Naive B cell (primary cell): ENCODE data around the gene LARP7. TPM values are rescaled to one million over a fixed set of nuclear protein-coding genes. Genes with fewer than 3 reads are reported as not detected.
"Not testable (repeated sequence)": the region's sequence is repeated elsewhere in the genome, so short reads cannot be mapped to it uniquely, and the experiment has no call there.

Experiments
- ATAC-seq, 2 donors: fragments of 150-1000 bp; cut with Tn5 transposase; 2 replicates each; pipeline ENCODE4 v1.10.0; 2021; ENCODE audit warnings: low read depth in 2 of 2, mild to moderate bottlenecking in 2 of 2, moderate library complexity in 2 of 2
- DNase-seq: peaks from one replicate; pipeline ENCODE4 v3.0.0; 2022
- H3K27ac Mint-ChIP-seq, 6 donors: one replicate each; pipeline ENCODE4 v1.8.0; 2020 to 2022; ENCODE audit warnings: mild to moderate bottlenecking in 6 of 6, mixed read lengths in 6 of 6, moderate library complexity in 5 of 6, inconsistent platforms in 2 of 6
- H3K27me3 Mint-ChIP-seq, 3 donors: one replicate each; pipeline ENCODE4 v1.8.0; 2021 to 2022; ENCODE audit warnings: mixed read lengths in 3 of 3, mild to moderate bottlenecking in 1 of 3
- H3K36me3 Mint-ChIP-seq, 2 donors: one replicate each; pipeline ENCODE4 v1.8.0; 2020 to 2022; ENCODE audit warnings: mixed read lengths in 2 of 2, inconsistent platforms in 1 of 2, mild to moderate bottlenecking in 1 of 2
- H3K4me1 Mint-ChIP-seq, 3 donors: one replicate each; pipeline ENCODE4 v1.8.0; 2020 to 2022; ENCODE audit warnings: mixed read lengths in 3 of 3, inconsistent platforms in 1 of 3, mild to moderate bottlenecking in 1 of 3, moderate library complexity in 1 of 3
- H3K4me3 Mint-ChIP-seq, 8 donors: one replicate each; pipeline ENCODE4 v1.8.0; 2020 to 2022; ENCODE audit warnings: mild to moderate bottlenecking in 8 of 8, mixed read lengths in 8 of 8, moderate library complexity in 8 of 8, inconsistent platforms in 2 of 8
- H3K9me3 Mint-ChIP-seq, 7 donors: one replicate each; pipeline ENCODE4 v1.8.0; 2020 to 2022; ENCODE audit warnings: mixed read lengths in 7 of 7, mild to moderate bottlenecking in 5 of 7, inconsistent platforms in 2 of 7, moderate library complexity in 1 of 7
- polyA plus RNA-seq, 6 donors: library from polyadenylated mRNA; unstranded; fragments of 300-500 nt; fragmentation: Illumina TruSeq; gene quantifications; one replicate each; pipeline ENCODE4 v1.2.3, GENCODE V29; 2021; ENCODE audit warnings: low read depth in 6 of 6

Gene LARP7
- polyA plus RNA-seq, 6 donors from 2014 or later, result 25.0 to 50.1 (median 45.0) TPM

- Mint-ChIP-seq H3K4me1 (peaks cover 25 to 29% (median 28%) of the 10 kb centered on the region in 3 donors), H3K36me3 (peaks cover 5 to 17% of the 10 kb centered on the region in 2 donors), H3K27ac (peak overlapping the region in 2 of 6 donors; percentile 21 to 49)
- not testable (repeated sequence) for H3K27me3 Mint-ChIP-seq, H3K9me3 Mint-ChIP-seq, ATAC-seq, DNase-seq, H3K4me3 Mint-ChIP-seq
These were observed 7.9 kb downstream of the LARP7 start for GRCh38 chr4:112644595-112645535.

- ATAC-seq (no peak), DNase-seq (no peak)
- H3K4me1 Mint-ChIP-seq, result peaks cover 25 to 27% (median 25%) of the 10 kb centered on the region in 3 donors
- H3K36me3 Mint-ChIP-seq, result peaks cover 5 to 13% of the 10 kb centered on the region in 2 donors
- H3K27me3 Mint-ChIP-seq, result no peaks in the 10 kb centered on the region
- H3K4me3 Mint-ChIP-seq, result no peak overlapping the region
- no peaks in the 10 kb centered on the region for H3K9me3 Mint-ChIP-seq
- H3K27ac Mint-ChIP-seq, result peak overlapping the region in 2 of 6 donors; percentile 44 to 87
These were observed 8.8 kb downstream of the LARP7 start for GRCh38 chr4:112645541-112646329.

- no peaks in the 10 kb centered on the region for H3K9me3 Mint-ChIP-seq
- peak overlapping the region in 2 of 6 donors; percentile 89 to 90 for H3K27ac Mint-ChIP-seq
- no peaks in the 10 kb centered on the region for H3K27me3 Mint-ChIP-seq
- H3K36me3 Mint-ChIP-seq, result peaks cover 5 to 9% of the 10 kb centered on the region in 2 donors
- H3K4me1 Mint-ChIP-seq, result peaks cover 16 to 19% (median 17%) of the 10 kb centered on the region in 3 donors
- no peak overlapping the region for H3K4me3 Mint-ChIP-seq
- no peak for ATAC-seq
- no peak for DNase-seq
These were observed 9.9 kb downstream of the LARP7 start for GRCh38 chr4:112646632-112647537.

- no peak overlapping the region for H3K27ac Mint-ChIP-seq
- H3K4me3 Mint-ChIP-seq, result no peak overlapping the region
- H3K36me3 Mint-ChIP-seq, result peaks cover 9 to 11% of the 10 kb centered on the region in 2 donors
- no peak for ATAC-seq
- peaks cover 10 to 13% (median 12%) of the 10 kb centered on the region in 3 donors for H3K4me1 Mint-ChIP-seq
- H3K9me3 Mint-ChIP-seq, result no peaks in the 10 kb centered on the region
- no peak for DNase-seq
- no peaks in the 10 kb centered on the region for H3K27me3 Mint-ChIP-seq
These were observed 10.8 kb downstream of the LARP7 start for GRCh38 chr4:112647785-112648184.

GRCh38 chr4:112648263-112649054, 11.5 kb downstream of the LARP7 start:
- no peak for DNase-seq
- no peak for ATAC-seq
- H3K27me3 Mint-ChIP-seq, result no peaks in the 10 kb centered on the region
- no peak overlapping the region for H3K27ac Mint-ChIP-seq
- peaks cover 9 to 12% of the 10 kb centered on the region in 2 donors for H3K36me3 Mint-ChIP-seq
- H3K9me3 Mint-ChIP-seq, result no peaks in the 10 kb centered on the region
- H3K4me1 Mint-ChIP-seq, result peaks cover 3 to 6% (median 5%) of the 10 kb centered on the region in 3 donors
- no peak overlapping the region for H3K4me3 Mint-ChIP-seq

- ATAC-seq, result no peak
- Mint-ChIP-seq H3K27ac (no peak overlapping the region), H3K9me3 (no peaks in the 10 kb centered on the region), H3K4me3 (no peak overlapping the region), H3K4me1 (peaks cover 0 to 3% (median 0%) of the 10 kb centered on the region in 3 donors), H3K36me3 (peaks cover 9 to 12% of the 10 kb centered on the region in 2 donors), H3K27me3 (no peaks in the 10 kb centered on the region)
- DNase-seq, result no peak
These were observed 12.1 kb downstream of the LARP7 start for GRCh38 chr4:112649055-112649408.

GRCh38 chr4:112650332-112650731, 13.4 kb downstream of the LARP7 start:
- H3K27ac Mint-ChIP-seq, result no peak overlapping the region
- H3K4me3 Mint-ChIP-seq, result no peak overlapping the region
- no peak for DNase-seq
- no peaks in the 10 kb centered on the region for H3K27me3 Mint-ChIP-seq
- H3K9me3 Mint-ChIP-seq, result no peaks in the 10 kb centered on the region
- no peak for ATAC-seq
- H3K4me1 Mint-ChIP-seq, result no peaks in the 10 kb centered on the region
- peaks cover 12 to 13% of the 10 kb centered on the region in 2 donors for H3K36me3 Mint-ChIP-seq

- Mint-ChIP-seq H3K36me3 (peaks cover 17 to 19% of the 10 kb centered on the region in 2 donors), H3K27me3 (no peaks in the 10 kb centered on the region), H3K4me3 (no peak overlapping the region), H3K9me3 (no peaks in the 10 kb centered on the region), H3K4me1 (no peaks in the 10 kb centered on the region), H3K27ac (no peak overlapping the region)
- DNase-seq (no peak), ATAC-seq (no peak)
These were observed 14.7 kb downstream of the LARP7 start for GRCh38 chr4:112651641-112652040.

- Mint-ChIP-seq H3K27ac (no peak overlapping the region), H3K4me1 (no peaks in the 10 kb centered on the region), H3K36me3 (peaks cover 13% of the 10 kb centered on the region in 2 donors), H3K27me3 (no peaks in the 10 kb centered on the region), H3K4me3 (no peak overlapping the region), H3K9me3 (no peaks in the 10 kb centered on the region)
- no peak for ATAC-seq
- DNase-seq, result no peak
These were observed 15.3 kb downstream of the LARP7 start for GRCh38 chr4:112652216-112652615.

GRCh38 chr4:112655270-112655669, 18.3 kb downstream of the LARP7 start:
- Mint-ChIP-seq H3K27ac (peak overlapping the region in 1 of 6 donors; percentile 36), H3K4me1 (no peaks in the 10 kb centered on the region), H3K27me3 (no peaks in the 10 kb centered on the region), H3K4me3 (no peak overlapping the region), H3K36me3 (peaks cover 11 to 16% of the 10 kb centered on the region in 2 donors), H3K9me3 (no peaks in the 10 kb centered on the region)
- ATAC-seq (no peak), DNase-seq (no peak)

- ATAC-seq, H3K27ac Mint-ChIP-seq, H3K4me3 Mint-ChIP-seq, H3K9me3 Mint-ChIP-seq, H3K4me1 Mint-ChIP-seq, H3K27me3 Mint-ChIP-seq, DNase-seq: not testable (repeated sequence)
- peaks cover 11 to 16% of the 10 kb centered on the region in 2 donors for H3K36me3 Mint-ChIP-seq
These were observed 19.2 kb downstream of the LARP7 start for GRCh38 chr4:112656115-112656514.

GRCh38 chr4:112664611-112665010, 27.7 kb downstream of the LARP7 start:
- no peak for DNase-seq
- Mint-ChIP-seq H3K36me3 (peaks cover 0 to 5% of the 10 kb centered on the region in 2 donors), H3K4me1 (no peaks in the 10 kb centered on the region), H3K27me3 (no peaks in the 10 kb centered on the region), H3K27ac (no peak overlapping the region), H3K9me3 (no peaks in the 10 kb centered on the region), H3K4me3 (no peak overlapping the region)
- ATAC-seq, result no peak
